GM18519 (cell line): Measurements from ENCODE around the gene GKN2.
A peak's percentile ranks its signal among the peaks of the same experiment; 100 is the strongest.
"Not testable (repeated sequence)": the region's sequence is repeated elsewhere in the genome, so short reads cannot be mapped to it uniquely, and the experiment has no call there.

Source experiments
- ATAC-seq: cut with Tn5 transposase; IDR thresholded peaks from one replicate; pipeline ENCODE4 v1.9.1; 2021; ENCODE audit warnings: mild to moderate bottlenecking, moderate library complexity; ENCODE audit not compliant: unreplicated experiment, low FRiP score

The GKN2 gene

GRCh38 chr2:68964282-68964681, 11.6 kb upstream of the GKN2 start:
- ATAC-seq = no peak

GRCh38 chr2:68961380-68961779, 8.7 kb upstream of the GKN2 start:
- ATAC-seq = no peak

GRCh38 chr2:68959001-68959400, 6.3 kb upstream of the GKN2 start:
- ATAC-seq = no peak

DNA sequence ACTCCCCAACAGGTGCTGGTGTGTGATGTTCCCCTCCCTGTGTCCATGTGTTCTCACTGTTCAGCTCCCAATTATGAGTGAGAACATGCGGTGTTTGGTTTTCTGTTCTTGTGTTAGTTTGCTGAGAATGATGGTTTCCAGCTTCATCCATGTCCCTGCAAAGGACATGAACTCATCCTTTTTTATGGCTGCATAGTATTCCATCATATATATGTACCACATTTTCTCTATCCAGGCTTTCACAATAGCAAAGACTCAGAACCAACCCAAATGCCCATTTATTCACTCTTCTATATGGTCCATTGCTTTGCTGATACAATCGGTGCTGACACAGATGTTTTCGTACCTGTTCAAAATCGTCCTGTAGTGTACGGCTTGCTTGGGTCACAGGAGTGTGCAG, 2.7 kb upstream of the GKN2 start:
- ATAC-seq = not testable (repeated sequence)

- no peak for ATAC-seq
Observed at GRCh38 chr2:68951899-68952298, 794 bp downstream of the GKN2 start.

- ATAC-seq = no peak
Observed at GRCh38 chr2:68948710-68949109, 4.0 kb downstream of the GKN2 start.

DNA sequence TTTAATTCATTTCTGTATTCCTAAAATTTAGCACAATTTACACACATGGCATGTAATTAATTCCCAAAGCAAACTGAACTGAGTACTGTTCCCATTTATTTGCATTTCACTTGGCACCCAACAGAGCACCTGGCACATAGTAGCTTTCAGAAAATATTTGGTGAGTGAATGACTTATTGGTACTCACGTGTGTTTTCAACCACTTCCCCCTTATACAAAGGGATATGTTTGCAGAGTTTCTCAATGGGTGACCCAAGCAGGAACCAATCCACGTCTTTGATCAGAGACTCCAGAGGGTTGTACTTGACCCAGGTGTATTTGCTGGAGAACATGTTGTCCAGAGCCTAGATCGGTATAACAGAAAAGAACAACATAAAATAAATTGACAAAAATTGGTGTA, 6.6 kb downstream of the GKN2 start:
- ATAC-seq = no peak

DNA sequence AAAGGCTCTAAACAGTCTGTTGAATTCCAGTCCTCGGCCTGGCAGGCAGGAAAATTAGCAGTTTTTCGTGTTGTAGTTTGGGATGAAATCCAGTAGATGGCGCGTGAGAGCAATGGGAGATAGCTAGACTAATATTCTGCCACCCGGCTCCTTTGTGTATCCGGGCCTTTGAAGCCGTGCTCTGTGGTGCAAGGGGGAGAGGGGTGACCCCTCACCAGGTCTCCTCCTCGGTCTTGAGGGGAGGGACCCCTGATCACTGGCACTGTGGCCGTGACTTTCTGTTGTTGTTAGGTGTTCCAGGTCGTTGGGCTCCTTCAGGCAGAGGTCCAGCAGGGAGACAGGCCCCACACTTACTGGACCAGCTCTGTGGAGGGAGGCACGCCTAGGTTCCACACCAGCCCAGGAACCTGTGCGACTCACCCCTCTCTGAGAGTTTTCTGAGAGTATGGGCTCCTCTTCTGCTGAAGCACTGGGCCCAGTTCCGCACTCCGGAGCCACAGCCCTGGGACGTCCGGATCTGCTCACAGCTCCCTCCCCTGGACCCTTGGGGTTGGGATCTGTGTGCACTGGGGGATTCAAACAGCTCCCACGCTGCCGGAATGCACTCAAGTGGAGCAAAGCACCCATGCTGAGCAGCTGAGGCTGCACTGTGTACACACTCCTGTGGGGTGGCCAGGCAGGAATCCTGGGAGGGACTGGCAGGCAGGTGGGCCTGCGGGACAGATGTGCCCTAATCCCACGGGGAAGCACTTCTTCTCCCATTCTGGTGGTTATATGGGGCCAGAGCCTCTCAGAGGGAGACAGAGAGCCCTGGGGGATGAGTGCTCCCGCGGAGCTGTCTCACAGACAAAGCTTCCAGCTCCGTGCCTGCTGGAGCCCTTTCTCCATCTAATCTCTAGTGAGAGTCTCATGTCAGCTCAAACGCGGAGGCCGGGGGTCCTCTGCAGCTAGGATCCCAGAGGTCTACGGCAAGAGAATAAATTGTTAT, 8.8 kb downstream of the GKN2 start:
- peak; percentile 44 for ATAC-seq

GRCh38 chr2:68942827-68943226, 9.9 kb downstream of the GKN2 start:
- ATAC-seq = no peak

DNA sequence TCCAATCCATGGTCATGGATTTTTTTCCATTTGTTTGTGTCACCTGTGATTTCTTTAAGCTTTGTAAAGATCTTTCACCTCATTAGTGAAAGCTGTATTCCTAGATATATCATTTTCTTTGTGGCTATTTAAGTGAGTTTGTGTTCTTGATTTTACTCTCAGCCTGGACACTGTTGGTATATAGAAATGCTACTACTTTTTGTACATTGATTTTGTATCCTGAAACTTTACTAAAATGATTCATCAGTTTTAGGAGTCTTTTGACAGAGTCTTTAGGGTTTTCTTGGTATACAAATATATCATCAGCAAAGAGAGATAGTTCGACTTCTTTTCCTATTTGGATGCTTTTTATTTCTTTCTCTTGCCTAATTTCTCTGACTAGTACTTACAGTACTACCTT, 12.3 kb downstream of the GKN2 start:
- no peak for ATAC-seq

DNA sequence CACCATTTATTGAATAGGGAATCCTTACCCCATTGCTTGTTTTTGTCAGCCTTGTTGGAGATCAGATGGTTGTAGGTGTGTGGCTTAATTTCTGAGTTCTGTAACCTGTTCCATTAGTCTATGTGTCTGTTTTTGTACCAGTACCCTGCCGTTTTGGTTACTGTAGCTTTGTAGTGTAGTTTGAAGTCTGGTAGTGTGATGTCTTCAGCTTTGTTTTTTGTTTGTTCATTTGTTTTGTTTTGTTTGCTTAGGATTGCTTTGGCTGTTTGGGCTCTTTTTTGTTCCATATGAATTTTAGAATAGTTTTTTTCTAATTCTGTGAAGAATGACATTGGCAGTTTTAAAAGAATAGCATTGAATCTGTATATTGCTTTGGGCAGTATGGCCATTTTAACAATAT, 12.7 kb downstream of the GKN2 start:
- ATAC-seq = no peak

- no peak for ATAC-seq
Observed at GRCh38 chr2:68938938-68939337, 13.8 kb downstream of the GKN2 start.

GRCh38 chr2:68937346-68938055, 15.2 kb downstream of the GKN2 start:
- ATAC-seq = no peak

DNA sequence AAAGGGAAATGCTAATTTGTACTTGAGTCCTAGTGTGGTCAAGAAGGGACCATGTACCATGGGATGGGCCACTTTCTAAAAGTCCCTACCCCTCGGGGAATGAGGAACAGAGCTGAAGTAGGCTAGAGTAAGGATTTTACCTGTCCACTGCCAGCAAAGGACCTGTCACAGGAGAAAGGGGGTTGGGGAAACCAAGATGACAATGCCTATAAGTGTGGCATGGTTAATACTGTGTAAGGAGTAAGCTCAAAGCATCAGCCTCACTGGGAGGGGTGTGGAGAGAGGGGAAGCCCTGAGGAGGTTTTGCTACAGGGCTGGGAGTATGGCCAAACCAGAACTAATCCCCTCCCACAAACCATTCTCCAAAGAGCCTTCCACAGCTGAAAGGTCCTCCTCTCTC, 15.8 kb downstream of the GKN2 start:
- no peak for ATAC-seq

DNA sequence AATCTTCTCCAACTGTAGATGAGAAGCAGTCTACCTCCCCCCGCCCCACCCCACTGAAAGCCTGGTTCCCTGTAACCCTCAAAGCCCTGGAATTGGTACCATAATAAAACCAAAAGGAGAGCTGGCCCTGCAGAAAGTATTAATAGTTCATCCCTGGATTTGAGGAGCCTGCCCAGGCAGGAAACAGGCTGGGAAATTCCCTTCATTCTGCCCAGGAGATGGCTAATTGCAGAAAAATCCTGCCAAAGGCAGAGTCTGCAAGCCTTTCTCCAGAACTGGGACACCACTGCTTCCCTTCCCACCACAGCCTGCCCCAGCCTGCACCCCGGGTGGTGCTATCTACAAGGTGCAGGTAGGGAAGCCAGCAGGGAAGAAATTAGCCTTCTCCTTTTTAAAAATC, 16.3 kb downstream of the GKN2 start:
- no peak for ATAC-seq

DNA sequence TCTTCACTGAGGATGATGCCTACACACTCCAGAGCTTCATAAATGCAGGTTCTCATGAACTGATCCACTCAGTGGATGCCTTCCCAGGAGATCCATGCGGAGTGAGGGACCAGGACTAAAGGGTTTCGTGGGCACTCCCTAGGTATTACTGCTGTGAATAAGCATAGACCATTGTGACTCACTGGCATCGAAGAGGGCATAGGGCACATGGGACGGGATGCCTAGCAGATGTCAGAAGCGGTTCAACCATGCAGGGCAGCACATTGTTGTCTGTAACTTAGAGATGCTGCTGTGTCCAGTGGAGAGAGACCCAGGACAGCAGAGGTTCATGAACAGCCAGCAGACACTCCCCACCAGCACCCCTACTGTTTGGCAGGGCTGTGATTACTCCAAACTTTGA, 17.2 kb downstream of the GKN2 start:
- ATAC-seq = no peak

GRCh38 chr2:68934021-68934420, 18.7 kb downstream of the GKN2 start:
- no peak for ATAC-seq

DNA sequence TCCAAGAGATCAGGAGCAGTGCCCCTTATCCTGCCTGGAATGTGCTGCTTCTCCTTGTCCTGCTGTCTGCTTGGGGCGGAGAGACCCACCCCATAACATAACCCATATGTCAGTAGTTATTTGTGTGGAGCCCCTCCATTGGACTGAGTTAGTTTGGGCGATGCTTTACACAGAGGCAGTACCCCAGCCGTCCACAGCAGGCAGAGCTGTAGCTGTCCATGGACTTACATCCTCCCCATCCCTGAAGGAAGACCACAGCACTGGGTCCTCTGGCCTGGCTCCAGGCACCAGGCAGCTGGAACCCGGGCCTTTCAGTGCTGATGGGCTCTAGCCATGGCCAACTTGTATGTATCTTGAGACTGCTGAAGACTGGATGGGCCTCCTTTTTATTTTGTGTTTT, 20.3 kb downstream of the GKN2 start:
- ATAC-seq = no peak

GRCh38 chr2:68931799-68932198, 20.9 kb downstream of the GKN2 start:
- no peak for ATAC-seq

- no peak for ATAC-seq
Observed at GRCh38 chr2:68931149-68931711, 21.5 kb downstream of the GKN2 start.

DNA sequence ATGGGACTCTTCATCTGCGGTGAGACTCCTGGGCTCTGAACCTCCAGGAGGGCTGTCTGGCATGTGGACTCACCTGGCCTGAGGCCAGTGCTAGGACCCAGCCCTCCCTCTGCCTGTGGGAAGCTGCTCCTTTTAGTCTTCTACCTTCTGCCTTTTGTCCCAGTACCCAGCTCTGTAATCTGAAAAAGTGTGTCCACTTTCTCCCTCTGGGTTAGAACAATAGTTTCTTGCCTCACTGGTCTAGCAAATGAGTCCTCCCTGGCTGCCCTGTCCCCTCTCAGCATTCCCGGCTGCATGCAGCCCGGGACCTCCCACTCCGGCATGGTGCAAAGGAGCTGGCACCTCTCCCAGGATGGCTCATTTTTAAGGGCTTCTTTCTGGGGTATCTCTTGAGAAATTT, 25.9 kb downstream of the GKN2 start:
- ATAC-seq = no peak
